K562 (cell line): ENCODE results near the gene TOX2.

ENCODE experiments used
- CTCF ChIP-seq, 3 experiments: IDR thresholded peaks in 2 of 3; conservative IDR thresholded peaks in 1 of 3; 2 replicates each; pipeline ENCODE4 v1.5.1; 2011 to 2012; ENCODE audit warnings: low read length in 3 of 3, mild to moderate bottlenecking in 3 of 3, control low read depth in 2 of 3, improper control_type of control experiment in 1 of 3, inconsistent platforms in 1 of 3, low read depth in 1 of 3, mixed read lengths in 1 of 3, moderate library complexity in 1 of 3; ENCODE audit not compliant: insufficient read depth in 2 of 3
- EGR1 ChIP-seq: fragments of 450-650 bp; conservative IDR thresholded peaks from 2 replicates; pipeline ENCODE4 v1.6.1; 2017; ENCODE audit warnings: mild to moderate bottlenecking
- EP400 ChIP-seq: fragments of 450-650 bp; IDR thresholded peaks from 2 replicates; pipeline ENCODE4 v1.6.1; 2017; ENCODE audit warnings: antibody characterized with exemption, mild to moderate bottlenecking, moderate library complexity
- FOXK2 ChIP-seq, 2 experiments: fragments of 450-650 bp; IDR thresholded peaks in 1 of 2; conservative IDR thresholded peaks in 1 of 2; 2 replicates each; pipeline ENCODE4 v1.6.1; 2016; ENCODE audit warnings: low read depth in 2 of 2, mild to moderate bottlenecking in 1 of 2
- FOXP1 ChIP-seq: sonication (generic); formaldehyde crosslinking; IDR thresholded peaks from 2 replicates; pipeline ENCODE4 v1.8.0; 2022; ENCODE audit warnings: mild to moderate bottlenecking, missing genetic modification reagents
- PHF20 ChIP-seq: fragments of 450-650 bp; IDR thresholded peaks from 2 replicates; pipeline ENCODE4 v1.6.1; 2018; ENCODE audit not compliant: partially characterized antibody
- REST ChIP-seq, 2 experiments: fragments of 450-650 bp; formaldehyde crosslinking in 1 of 2; IDR thresholded peaks; 2 replicates each; pipeline versions ENCODE4 v1.4.0 to v1.6.1; 2014 to 2020; ENCODE audit warnings: mild to moderate bottlenecking in 2 of 2, borderline replicate concordance in 1 of 2, low read depth in 1 of 2
- TF ChIP-seq, protein P1 (sequence below), 2 experiments: IDR thresholded peaks; 2 replicates each; pipeline ENCODE4 v1.6.1; 2011; ENCODE audit warnings: borderline replicate concordance in 1 of 2, control low read depth in 1 of 2, low read depth in 1 of 2, low read length in 1 of 2, mild to moderate bottlenecking in 1 of 2, mixed read lengths in 1 of 2, moderate library complexity in 1 of 2; ENCODE audit not compliant: insufficient read depth in 1 of 2, insufficient read length in 1 of 2, poor library complexity in 1 of 2, severe bottlenecking in 1 of 2; ENCODE audit errors: extremely low read depth in 1 of 2
- TF ChIP-seq, protein P2 (sequence below): fragments of 450-650 bp; IDR thresholded peaks from 2 replicates; pipeline ENCODE4 v1.7.0; 2016; ENCODE audit warnings: borderline replicate concordance

DNA sequence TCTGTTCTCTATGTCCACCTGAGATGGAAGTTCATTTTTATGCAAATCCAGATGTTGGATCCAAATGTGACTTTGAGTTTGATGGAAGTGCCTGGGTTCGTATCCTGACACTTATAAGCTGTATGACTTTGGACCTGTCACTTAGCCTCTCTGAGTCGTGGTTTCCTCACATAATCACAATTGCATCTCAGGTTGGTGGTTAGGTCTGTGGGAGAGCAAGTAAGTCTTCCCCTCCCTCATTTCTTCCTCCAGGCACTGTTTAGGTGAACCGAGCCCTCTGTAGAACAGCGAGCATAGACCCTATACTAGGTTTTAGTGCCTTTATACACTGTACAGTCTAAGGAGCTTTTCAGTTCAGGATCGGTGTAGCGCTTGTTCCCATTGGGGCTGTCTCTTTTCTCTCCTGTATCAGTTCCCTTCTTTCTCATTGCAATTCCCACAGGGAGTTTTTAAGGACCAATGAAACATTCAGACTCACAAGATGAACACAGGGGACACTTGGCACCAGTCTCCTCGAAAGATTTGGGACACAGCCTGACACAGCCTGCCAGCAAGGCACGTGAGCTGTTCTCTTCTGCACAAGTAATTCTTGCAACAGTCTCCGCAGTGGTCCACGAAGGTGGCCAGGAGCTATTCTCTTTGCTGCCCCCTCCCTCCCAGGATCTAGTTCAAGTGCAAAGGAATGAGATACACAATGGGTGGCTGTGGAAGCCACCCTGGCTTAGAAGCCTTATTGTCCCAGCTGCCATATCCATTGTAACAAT lies 11.8 kb downstream of the TOX2 start:
- TF ChIP-seq PHF20 (no peak), EGR1 (no peak), FOXK2 (conservative IDR thresholded peaks at IDR 0.05 in 1 of 2, IDR thresholded peaks at IDR 0.05 in 1 of 2; ENCODE audit: low read depth in 2 of 2) (no peak), CTCF (IDR thresholded peaks at IDR 0.05 in 2 of 3, conservative IDR thresholded peaks at IDR 0.05 in 1 of 3; ENCODE audit: insufficient read depth in 2 of 3, low read depth in 1 of 3, low read length in 3 of 3) (no peak), FOXP1 (CRISPR knock-in tag) (no peak), EP400 (no peak), REST (IDR thresholded peaks at IDR 0.05; ENCODE audit: borderline replicate concordance) (no peak), REST (CRISPR knock-in tag; IDR thresholded peaks at IDR 0.05; ENCODE audit: low read depth) (no peak)
- TF ChIP-seq, protein P1, sequence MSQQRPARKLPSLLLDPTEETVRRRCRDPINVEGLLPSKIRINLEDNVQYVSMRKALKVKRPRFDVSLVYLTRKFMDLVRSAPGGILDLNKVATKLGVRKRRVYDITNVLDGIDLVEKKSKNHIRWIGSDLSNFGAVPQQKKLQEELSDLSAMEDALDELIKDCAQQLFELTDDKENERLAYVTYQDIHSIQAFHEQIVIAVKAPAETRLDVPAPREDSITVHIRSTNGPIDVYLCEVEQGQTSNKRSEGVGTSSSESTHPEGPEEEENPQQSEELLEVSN (IDR thresholded peaks at IDR 0.05; ENCODE audit: borderline replicate concordance in 1 of 2, extremely low read depth in 1 of 2, insufficient read depth in 1 of 2, insufficient read length in 1 of 2, low read depth in 1 of 2, low read length in 1 of 2, poor library complexity in 1 of 2, severe bottlenecking in 1 of 2), result no peak
- TF ChIP-seq, protein P2, sequence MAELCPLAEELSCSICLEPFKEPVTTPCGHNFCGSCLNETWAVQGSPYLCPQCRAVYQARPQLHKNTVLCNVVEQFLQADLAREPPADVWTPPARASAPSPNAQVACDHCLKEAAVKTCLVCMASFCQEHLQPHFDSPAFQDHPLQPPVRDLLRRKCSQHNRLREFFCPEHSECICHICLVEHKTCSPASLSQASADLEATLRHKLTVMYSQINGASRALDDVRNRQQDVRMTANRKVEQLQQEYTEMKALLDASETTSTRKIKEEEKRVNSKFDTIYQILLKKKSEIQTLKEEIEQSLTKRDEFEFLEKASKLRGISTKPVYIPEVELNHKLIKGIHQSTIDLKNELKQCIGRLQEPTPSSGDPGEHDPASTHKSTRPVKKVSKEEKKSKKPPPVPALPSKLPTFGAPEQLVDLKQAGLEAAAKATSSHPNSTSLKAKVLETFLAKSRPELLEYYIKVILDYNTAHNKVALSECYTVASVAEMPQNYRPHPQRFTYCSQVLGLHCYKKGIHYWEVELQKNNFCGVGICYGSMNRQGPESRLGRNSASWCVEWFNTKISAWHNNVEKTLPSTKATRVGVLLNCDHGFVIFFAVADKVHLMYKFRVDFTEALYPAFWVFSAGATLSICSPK, result no peak
